ENCODE measurements around the gene NALCN.

NALCN gene

GRCh38 chr13:101185606-101186005 lies 230.7 kb downstream of the NALCN start:
- no peak for DNase-seq

- DNase-seq = no peak
Measured at GRCh38 chr13:101181076-101181685, 235.1 kb downstream of the NALCN start.

DNA sequence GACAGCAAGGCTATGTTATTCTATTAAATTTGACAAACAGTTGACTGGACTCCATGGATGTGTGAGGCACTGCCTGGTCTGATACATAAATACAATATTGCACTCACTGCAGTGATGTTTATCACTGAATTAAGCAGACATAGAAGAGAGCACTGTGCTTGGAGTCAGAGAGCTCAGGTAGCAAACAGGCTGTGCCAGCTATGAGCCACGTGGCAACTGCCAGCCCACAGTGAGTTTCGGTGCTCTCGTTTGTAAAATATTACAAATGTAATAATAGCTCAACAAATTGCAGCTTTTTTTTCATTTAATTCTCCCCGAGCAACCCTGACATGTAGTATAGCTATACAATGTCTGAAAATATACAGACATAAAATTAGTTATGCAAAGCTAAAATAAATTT lies 237.3 kb downstream of the NALCN start:
- no peak for DNase-seq

GRCh38 chr13:101178406-101178805 lies 237.9 kb downstream of the NALCN start:
- no peak for DNase-seq

GRCh38 chr13:101170306-101170705 lies 246.0 kb downstream of the NALCN start:
- no peak for DNase-seq

DNA sequence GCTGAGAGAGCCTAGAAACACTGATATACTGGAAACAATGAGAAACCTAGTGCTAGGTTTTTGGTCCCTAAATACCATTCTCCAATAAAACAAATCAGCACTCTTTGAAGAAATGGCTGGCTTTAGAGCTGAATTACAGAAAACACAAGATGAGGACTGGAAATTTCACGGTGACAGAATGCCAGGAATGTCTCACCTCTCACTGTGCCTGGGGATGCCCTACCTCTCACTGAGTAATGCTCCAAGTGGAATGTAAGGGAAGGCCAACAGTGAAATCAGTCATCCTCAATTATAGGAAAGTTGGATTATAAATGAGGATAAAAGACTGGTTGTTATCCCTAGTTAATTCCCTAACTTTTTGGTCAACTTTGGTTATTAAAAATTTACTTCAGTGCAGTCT lies 259.0 kb downstream of the NALCN start:
- no peak for DNase-seq

GRCh38 chr13:101155920-101156319 lies 260.4 kb downstream of the NALCN start:
- no peak for DNase-seq

DNA sequence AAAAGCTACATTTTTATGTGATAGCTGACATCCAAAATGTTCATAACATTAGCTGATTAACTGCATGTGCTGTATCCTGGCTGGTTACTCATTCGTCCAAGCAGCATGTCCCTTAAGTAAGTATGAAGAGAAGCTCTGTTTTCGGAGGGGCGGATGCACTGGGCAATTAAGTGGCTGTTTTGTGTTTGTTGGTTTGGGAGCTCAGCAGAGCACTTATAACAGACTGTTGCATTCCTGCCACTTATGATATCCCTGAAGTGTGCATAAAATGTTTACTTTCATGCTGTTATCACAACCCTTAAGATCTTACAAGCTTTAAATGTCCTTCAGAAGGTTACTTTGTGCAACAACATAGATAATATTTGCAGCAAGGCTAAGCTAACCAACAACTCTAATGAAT lies 264.1 kb downstream of the NALCN start:
- DNase-seq = no peak

- no peak for DNase-seq
Measured at GRCh38 chr13:101150998-101151397, 265.3 kb downstream of the NALCN start.

DNA sequence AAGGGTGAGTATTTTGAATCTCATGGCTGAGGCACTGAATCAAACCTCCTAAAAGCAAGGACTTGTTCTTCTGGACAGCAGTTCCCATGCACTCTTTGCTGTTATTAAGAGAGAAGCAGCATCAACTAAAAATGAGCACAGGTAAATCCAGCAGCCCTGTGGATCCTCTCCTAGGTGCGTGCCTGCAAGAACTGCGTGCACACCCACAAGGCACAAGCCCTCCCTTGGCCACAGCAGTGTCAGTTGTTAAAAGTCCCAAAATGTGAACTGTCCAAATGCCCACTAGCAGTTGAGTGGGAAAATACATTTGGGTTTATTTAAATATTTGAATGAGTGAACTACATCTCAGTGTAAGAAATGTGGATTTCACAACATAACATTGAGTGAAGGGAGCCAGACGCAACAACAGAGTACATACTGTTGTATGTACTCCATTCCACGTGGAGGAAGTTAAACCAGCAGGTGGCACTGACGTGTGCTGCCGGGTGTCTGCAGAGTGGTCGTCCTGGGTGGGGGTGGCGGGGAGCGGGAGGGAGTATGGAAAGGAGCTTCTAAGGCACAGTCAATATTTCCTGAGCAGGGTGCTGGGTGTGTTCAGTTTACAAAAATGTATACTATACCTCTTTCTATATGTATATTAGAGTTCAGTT lies 266.4 kb downstream of the NALCN start:
- no peak for DNase-seq

GRCh38 chr13:101146101-101146898 lies 270.0 kb downstream of the NALCN start:
- DNase-seq = no peak

DNA sequence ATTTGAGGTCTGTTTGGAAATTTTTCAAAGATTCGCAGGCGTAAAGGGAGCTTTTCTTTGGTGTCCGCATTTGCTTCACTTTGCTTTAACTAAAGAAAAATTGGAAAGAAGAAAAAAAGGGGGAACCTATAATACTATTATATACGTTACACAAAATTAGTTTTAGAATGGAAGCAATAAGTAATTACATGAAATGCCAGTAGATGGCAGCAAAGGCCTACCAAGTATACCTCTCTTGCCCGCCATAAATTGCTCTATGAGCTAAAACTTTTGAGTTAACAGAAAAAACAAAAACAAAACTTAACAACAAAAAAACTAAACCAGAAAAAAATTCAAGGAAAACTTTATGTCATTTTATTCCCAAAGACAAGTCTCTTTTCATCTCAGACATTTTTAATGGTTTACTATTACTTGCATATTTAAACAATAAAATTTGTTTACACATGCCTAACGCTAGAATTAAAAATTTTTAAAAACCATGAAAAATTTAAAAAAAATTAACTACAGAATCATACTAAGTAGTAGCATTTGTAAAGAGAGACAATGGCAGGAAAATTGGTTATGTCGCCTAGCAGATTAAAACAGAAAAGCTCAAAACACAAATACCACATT lies 271.4 kb downstream of the NALCN start:
- DNase-seq = no peak

DNA sequence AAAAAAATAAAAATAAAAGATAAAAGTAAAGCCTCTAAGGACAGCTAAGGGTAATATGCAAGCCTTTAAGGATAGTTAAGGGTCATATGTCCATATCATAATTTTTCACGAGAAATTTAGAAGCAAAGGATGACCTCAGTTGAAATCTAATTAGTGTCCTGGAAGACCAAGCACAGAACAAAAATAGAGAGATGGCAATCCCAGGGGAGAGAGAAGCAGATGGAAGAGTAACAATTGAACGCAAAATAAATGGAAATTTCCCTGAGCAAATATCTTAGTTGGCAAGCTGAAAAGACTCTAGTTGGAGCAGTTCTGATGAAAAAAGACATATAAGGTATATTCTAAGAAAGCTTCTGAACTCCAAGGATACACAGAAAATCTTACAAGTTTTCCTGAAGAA lies 275.4 kb downstream of the NALCN start:
- no peak for DNase-seq

DNA sequence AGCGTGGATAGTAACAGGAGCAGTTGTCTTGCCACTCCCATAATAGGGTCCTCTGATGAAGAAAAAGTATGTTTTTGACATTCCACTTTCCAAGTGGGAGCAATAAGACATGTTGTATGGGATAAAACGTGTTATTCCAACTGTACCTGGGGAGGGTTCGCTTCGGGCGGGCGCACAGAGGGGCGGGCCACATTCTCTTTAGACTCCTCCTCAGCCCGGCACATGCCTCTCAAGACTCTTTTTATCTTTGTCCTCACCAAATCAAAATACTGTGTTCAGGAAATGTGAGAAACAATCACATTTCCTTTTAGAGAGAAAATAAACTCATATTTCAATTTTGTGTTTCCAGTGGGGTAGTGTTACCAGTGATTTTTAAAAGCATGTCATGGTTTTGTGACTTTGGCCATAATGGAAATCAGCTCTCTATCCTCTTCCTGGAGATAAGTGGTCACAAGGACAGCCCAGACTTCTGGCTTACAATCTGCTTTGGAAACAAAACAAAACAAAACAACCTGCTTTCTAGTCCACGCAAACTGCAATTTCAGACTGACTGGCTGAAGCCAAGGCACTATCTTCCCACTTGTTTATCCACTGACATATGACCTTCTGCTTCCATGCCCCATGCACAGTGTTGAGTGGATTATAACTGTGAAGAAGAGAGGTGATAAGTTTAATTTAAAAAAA lies 276.1 kb downstream of the NALCN start:
- DNase-seq = no peak

DNA sequence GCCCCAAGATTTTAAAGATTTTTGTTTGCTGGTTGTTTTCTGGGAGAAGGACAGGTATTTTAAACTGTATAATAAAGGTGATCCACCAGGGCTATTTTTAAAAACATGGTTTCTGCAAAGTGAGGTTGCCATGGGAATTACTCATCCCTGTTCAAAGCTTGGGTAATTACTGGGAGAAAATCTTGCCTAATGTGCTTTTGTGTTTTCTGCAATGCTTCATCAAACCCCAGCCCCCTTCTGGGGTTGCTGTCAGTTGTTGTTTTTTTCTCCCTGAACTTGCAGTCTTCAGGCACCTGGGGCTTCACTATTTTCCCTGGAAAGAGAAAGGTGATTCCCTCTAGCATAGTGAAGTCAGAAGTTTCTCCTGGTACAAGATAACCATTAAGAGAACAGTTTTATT lies 277.2 kb downstream of the NALCN start:
- no peak for DNase-seq

- no peak for DNase-seq
Measured at GRCh38 chr13:101127741-101128353, 288.5 kb downstream of the NALCN start.

GRCh38 chr13:101123028-101123427 lies 293.3 kb downstream of the NALCN start:
- no peak for DNase-seq

DNA sequence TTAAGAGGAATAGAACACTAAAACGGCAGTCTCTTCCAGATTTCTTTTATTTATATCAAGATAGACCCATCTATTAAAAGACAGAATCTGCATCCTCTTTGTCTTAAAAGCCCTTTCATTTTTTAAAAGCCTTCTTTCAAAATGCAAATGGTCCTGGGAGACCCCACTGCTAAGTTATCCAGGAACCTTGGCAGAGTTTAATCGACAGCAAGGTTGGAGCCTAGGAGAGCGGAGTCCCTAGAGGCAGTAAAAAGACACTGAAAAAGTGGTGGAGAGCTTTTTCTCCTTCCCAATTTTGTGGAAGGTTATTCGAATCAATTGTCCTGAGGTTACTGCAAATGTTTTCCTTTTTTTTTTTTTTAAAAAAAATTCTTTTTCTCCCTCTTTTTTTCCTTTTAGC lies 294.7 kb downstream of the NALCN start:
- no peak for DNase-seq

DNA sequence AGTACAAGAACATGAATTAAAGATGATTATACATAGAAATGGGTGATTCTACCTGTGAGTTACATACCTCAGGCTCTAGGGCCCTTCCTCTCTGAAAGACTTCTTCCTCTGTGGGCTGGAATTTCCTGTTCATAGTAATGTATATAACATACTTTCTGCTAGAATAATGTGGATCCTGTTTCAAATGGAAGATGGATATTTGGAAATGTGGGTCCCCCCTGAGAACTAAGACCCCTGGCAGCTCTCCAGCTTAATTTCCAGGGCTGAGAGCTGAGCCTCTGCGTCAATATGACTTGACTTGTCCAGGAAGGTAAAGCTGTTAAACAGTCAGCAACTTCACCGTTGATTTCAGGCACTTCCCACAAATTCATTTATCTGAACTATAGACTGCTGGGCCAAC lies 296.3 kb downstream of the NALCN start:
- DNase-seq = no peak

- no peak for DNase-seq
Measured at GRCh38 chr13:101116826-101117225, 299.5 kb downstream of the NALCN start.

DNA sequence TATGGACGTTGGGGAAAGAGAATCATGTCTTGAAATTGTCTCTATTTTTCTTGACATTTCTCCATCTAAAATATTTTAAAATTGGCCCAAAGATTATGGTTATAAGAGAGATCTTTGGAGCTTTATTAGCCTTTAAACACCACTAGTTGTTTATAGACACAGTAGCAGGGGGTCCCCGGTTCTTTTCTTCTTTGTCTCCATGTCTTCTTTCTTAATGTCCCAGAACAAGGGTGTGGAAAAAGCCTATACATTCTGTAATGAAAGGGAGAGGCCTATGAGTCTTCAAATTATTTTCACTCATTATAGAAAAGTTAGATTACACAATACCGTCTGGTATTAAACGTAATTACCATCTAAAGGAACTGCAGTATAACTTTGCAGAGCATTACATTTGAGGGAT lies 300.0 kb downstream of the NALCN start:
- DNase-seq = no peak

DNA sequence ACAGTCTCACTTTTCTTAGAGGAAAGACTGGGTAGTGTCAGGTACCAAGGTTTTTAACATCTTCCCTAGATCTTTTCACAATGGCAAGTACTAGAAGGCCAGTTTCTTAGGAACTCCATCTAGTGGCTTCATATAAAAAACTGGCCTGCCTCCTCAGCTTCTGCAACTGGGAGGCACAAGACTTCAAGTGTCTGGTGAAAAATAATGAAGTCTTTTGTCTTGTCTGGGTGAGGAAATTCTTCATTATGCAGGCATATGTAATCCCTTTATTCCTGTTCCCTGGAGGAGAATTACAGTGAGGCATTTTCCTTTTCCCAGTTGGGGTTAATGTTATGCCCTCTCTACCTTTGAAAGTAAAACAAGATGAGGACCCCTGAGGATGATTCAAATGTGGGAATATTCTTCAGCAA lies 300.5 kb downstream of the NALCN start:
- DNase-seq = no peak

DNA sequence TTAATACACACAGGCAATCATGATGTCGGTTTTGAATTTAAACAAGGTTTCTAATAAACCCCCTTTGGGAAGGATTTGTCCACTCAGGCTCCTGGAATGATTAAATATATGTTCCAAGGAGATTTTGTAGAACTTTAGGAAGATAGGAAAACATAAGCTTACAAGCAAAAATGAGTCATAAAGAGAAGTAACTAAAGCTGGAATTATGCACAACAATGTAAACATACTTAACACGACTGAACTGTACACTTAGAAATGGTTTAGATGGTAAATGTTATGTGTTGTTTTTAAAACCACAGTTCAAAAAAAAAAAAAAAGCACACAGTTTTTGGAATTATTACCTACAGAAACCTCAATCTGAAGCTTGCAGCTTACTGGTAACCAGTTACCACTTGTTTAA lies 304.4 kb downstream of the NALCN start:
- DNase-seq = no peak
